GM10847 (cell line): Measurements from ENCODE around the gene AP2B1.

Experiments
- POLR2A ChIP-seq: IDR thresholded peaks from 2 replicates; pipeline ENCODE4 v1.6.1; 2011; ENCODE audit not compliant: insufficient read length; ENCODE audit errors: extremely low read depth

Gene AP2B1

GRCh38 chr17:35560703-35561102, 26.4 kb upstream of the AP2B1 start, which contains the start of gene SLFN14:
Gene SLFN14, minus strand, starts transcription at chr17:35560819. Its CDS starts 2,757 bp downstream, at chr17:35558062.
- no peak for TF ChIP-seq POLR2A

- TF ChIP-seq POLR2A, result no peak
Observed at GRCh38 chr17:35566968-35567367, 20.2 kb upstream of the AP2B1 start.

GRCh38 chr17:35568561-35568960, 18.6 kb upstream of the AP2B1 start:
- TF ChIP-seq POLR2A, result no peak

GRCh38 chr17:35569405-35569804, 17.7 kb upstream of the AP2B1 start:
- TF ChIP-seq POLR2A, result no peak

GRCh38 chr17:35575759-35576158, 11.4 kb upstream of the AP2B1 start:
- TF ChIP-seq POLR2A, result no peak

- no peak for TF ChIP-seq POLR2A
Observed at GRCh38 chr17:35577830-35578196, 9.3 kb upstream of the AP2B1 start.

- peak; percentile 67 for TF ChIP-seq POLR2A
Observed at GRCh38 chr17:35578197-35578928, 8.8 kb upstream of the AP2B1 start, which contains the start of gene PEX12. Gene PEX12, minus strand, starts transcription at chr17:35578571. Its CDS starts 550 bp downstream, at chr17:35578021.

GRCh38 chr17:35578929-35579432, 8.1 kb upstream of the AP2B1 start:
- no peak for TF ChIP-seq POLR2A

- TF ChIP-seq POLR2A, result no peak
Observed at GRCh38 chr17:35584061-35584460, 3.1 kb upstream of the AP2B1 start.

- no peak for TF ChIP-seq POLR2A
Observed at GRCh38 chr17:35586569-35587073, 501 bp upstream of the AP2B1 start.

GRCh38 chr17:35588196-35588920, 1.2 kb downstream of the AP2B1 start:
- no peak for TF ChIP-seq POLR2A

- no peak for TF ChIP-seq POLR2A
Observed at GRCh38 chr17:35596072-35596471, 8.9 kb downstream of the AP2B1 start.

- no peak for TF ChIP-seq POLR2A
Observed at GRCh38 chr17:35596530-35597233, 9.6 kb downstream of the AP2B1 start.

GRCh38 chr17:35597604-35598003, 10.5 kb downstream of the AP2B1 start:
- TF ChIP-seq POLR2A, result no peak

- TF ChIP-seq POLR2A, result no peak
Observed at GRCh38 chr17:35603674-35604073, 16.6 kb downstream of the AP2B1 start.
